ENCODE data around the gene APOE. TPM values are rescaled to one million over a fixed set of nuclear protein-coding genes. Genes with fewer than 3 reads are reported as not detected.

The APOE gene
- total and polyA plus RNA-seq, 2 donors (not counting 3 experiments of a cell fraction or from before 2014, with no cell fraction given), result 3.3 to 6.2 TPM

- ChIA-PET CTCF (interaction anchor here (1.0 to 2.7 kb wide), 9 partner anchors 11 to 299 kb away, joined by 3 to 7 read pairs (median 4); partner anchors contain the start of gene NECTIN2), POLR2A (interaction anchor here (0.7 kb wide), 1 partner anchor 21 kb away, joined by 4 read pairs; no protein-coding TSS in a partner anchor)
- Histone ChIP-seq H3K36me3 (ENCODE audit: control insufficient read depth in 2 of 2, extremely low read depth in 1 of 2, insufficient read depth in 2 of 2, low read length in 2 of 2) (peaks cover 13 to 41% of the 10 kb centered on the region in 2 experiments), H3K9me1 (replicated peaks; ENCODE audit: control insufficient read depth, extremely low read depth, insufficient read depth, low read length) (no peaks in the 10 kb centered on the region), H4K20me1 (replicated peaks; ENCODE audit: control insufficient read depth, extremely low read depth, insufficient read depth, low read length) (peaks cover 2% of the 10 kb centered on the region), H3K9me3 (replicated peaks; ENCODE audit: control insufficient read depth, insufficient read depth, low read length) (no peaks in the 10 kb centered on the region), H3K4me3 (replicated peaks in 1 of 3; ENCODE audit: insufficient read depth in 1 of 3, low read depth in 1 of 3, low read length in 3 of 3) (no peak overlapping the region), H2AFZ (ENCODE audit: low read depth, low read length) (no peak overlapping the region), H3K9ac (replicated peaks; ENCODE audit: extremely low read depth, insufficient read depth, low read length) (no peak overlapping the region), H3K4me1 (ENCODE audit: control insufficient read depth, extremely low read depth, insufficient read depth, low read length) (peaks cover 26% of the 10 kb centered on the region), H3K79me2 (ENCODE audit: control insufficient read depth, insufficient read depth, low read length) (peaks cover 31% of the 10 kb centered on the region), H3K27me3 (ENCODE audit: control insufficient read depth in 2 of 2, insufficient read depth in 2 of 2, low read length in 2 of 2) (no peaks in the 10 kb centered on the region), H3K4me2 (ENCODE audit: insufficient read depth, low read length) (peak overlapping the region; percentile 32), H3K27ac (ENCODE audit: insufficient read depth, low read depth, low read length) (peak overlapping the region; percentile 36)
- peak; percentile 75 for DNase-seq (ENCODE audit: low read depth, low spot score)
- BruUV-seq (replicated peaks), result no TSS peak
- no peak for FAIRE-seq
- dilution Hi-C loops (cut with MboI; ENCODE audit: extremely low pct_ligation_motif_present, low sequenced_read_pairs) (no loop called here), intact Hi-C loops (cut with micrococcal nuclease) (loop anchor here (1.0 to 2.0 kb wide), 2 partner anchors 21 to 22 kb away; partner anchors contain the start of gene TOMM40)
- TF ChIP-seq POLR2AphosphoS5 (IDR thresholded peaks at IDR 0.05; ENCODE audit: insufficient read depth, low read depth, low read length) (peak; percentile 28), FOS (IDR thresholded peaks at IDR 0.05; ENCODE audit: borderline replicate concordance, insufficient read depth, low read length) (no peak), GATA2 (IDR thresholded peaks at IDR 0.05; ENCODE audit: insufficient read depth, insufficient read length, low read depth, low read length) (no peak)
Observed at GRCh38 chr19:44869733-44870470, 35.7 kb upstream of the APOE start.

- Histone ChIP-seq H3K4me1 (ENCODE audit: control insufficient read depth, extremely low read depth, insufficient read depth, low read length) (peaks cover 31% of the 10 kb centered on the region), H3K36me3 (ENCODE audit: control insufficient read depth in 2 of 2, extremely low read depth in 1 of 2, insufficient read depth in 2 of 2, low read length in 2 of 2) (peaks cover 16 to 44% of the 10 kb centered on the region in 2 experiments), H3K4me3 (replicated peaks in 1 of 3; ENCODE audit: insufficient read depth in 1 of 3, low read depth in 1 of 3, low read length in 3 of 3) (no peak overlapping the region), H3K9me3 (replicated peaks; ENCODE audit: control insufficient read depth, insufficient read depth, low read length) (no peaks in the 10 kb centered on the region), H3K27ac (ENCODE audit: insufficient read depth, low read depth, low read length) (no peak overlapping the region), H3K27me3 (ENCODE audit: control insufficient read depth in 2 of 2, insufficient read depth in 2 of 2, low read length in 2 of 2) (no peaks in the 10 kb centered on the region), H3K4me2 (ENCODE audit: insufficient read depth, low read length) (no peak overlapping the region), H3K79me2 (ENCODE audit: control insufficient read depth, insufficient read depth, low read length) (peaks cover 20% of the 10 kb centered on the region), H2AFZ (ENCODE audit: low read depth, low read length) (no peak overlapping the region), H3K9me1 (replicated peaks; ENCODE audit: control insufficient read depth, extremely low read depth, insufficient read depth, low read length) (no peaks in the 10 kb centered on the region), H3K9ac (replicated peaks; ENCODE audit: extremely low read depth, insufficient read depth, low read length) (no peak overlapping the region), H4K20me1 (replicated peaks; ENCODE audit: control insufficient read depth, extremely low read depth, insufficient read depth, low read length) (no peaks in the 10 kb centered on the region)
- intact Hi-C loops (cut with micrococcal nuclease), result loop anchor here (2.0 kb wide), 1 partner anchor 19 kb away; the partner anchor contains the start of gene TOMM40
- BruUV-seq (replicated peaks), result no TSS peak
- ChIA-PET POLR2A (no interaction called here), CTCF (no interaction called here)
- FAIRE-seq (no peak), DNase-seq (ENCODE audit: low read depth, low spot score) (no peak)
- TF ChIP-seq POLR2A (IDR thresholded peaks at IDR 0.05; ENCODE audit: low read depth, low read length) (no peak), POLR2AphosphoS5 (IDR thresholded peaks at IDR 0.05; ENCODE audit: insufficient read depth, low read depth, low read length) (no peak), GATA2 (IDR thresholded peaks at IDR 0.05; ENCODE audit: insufficient read depth, insufficient read length, low read depth, low read length) (no peak), FOS (IDR thresholded peaks at IDR 0.05; ENCODE audit: borderline replicate concordance, insufficient read depth, low read length) (no peak), MAX (IDR thresholded peaks at IDR 0.05; ENCODE audit: insufficient read depth, insufficient read length) (no peak), JUN (IDR thresholded peaks at IDR 0.05; ENCODE audit: borderline replicate concordance, insufficient read depth, insufficient read length, low read depth) (no peak)
- dilution Hi-C loops (cut with MboI; ENCODE audit: extremely low pct_ligation_motif_present, low sequenced_read_pairs), result no loop called here
Observed at GRCh38 chr19:44871809-44872208, 33.8 kb upstream of the APOE start.

Measured in endothelial cell of umbilical vein (primary cell).